NCI-H146 treated with DMSO at 0.1 percent for 48 hours (cell line): ENCODE data around the gene C2orf81.
"Not testable (repeated sequence)": the region's sequence is repeated elsewhere in the genome, so short reads cannot be mapped to it uniquely, and the experiment has no call there.

Source experiments
- DNase-seq: peaks from one replicate; lab custom pipeline; 2025; ENCODE audit not compliant: unreplicated experiment; lab: John Stamatoyannopoulos, UW

The C2orf81 gene

DNA sequence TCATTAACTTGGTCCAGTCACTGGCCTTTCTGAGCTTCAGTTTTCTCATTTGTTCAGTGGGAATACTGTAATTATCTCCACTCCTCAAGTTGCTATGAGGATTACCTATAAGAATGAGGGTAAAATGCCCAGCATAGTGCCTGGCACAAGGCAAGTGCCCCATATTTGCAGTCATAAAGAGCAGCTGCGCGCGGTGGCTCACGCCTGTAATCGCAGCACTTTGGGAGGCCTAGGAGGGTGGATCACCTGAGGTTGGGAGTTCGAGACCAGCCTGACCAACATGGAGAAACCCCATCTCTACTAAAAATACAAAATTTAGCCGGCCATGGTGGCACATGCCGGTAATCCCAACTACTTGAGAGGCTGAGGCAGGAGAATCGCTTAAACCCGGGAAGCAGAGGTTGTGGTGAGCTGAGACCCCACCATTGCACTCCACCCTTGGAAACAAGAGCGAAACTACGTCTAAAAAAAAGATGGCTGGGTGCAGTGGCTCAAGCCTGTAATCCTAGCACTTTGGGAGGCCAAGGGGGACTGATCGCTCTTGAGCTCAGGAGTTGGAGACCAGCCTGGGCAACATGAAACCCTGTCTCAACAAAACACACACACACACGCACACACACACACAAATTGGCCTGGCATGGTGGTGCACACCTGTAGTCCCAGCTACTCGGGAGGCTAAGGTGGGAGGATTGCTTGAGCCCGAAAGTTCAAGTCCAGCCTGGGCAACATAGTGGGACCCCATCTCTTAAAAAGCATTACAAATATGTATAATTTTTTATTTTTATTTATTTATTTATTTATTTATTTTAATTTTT is 21.3 kb upstream of the C2orf81 start:
- not testable (repeated sequence) for DNase-seq

DNA sequence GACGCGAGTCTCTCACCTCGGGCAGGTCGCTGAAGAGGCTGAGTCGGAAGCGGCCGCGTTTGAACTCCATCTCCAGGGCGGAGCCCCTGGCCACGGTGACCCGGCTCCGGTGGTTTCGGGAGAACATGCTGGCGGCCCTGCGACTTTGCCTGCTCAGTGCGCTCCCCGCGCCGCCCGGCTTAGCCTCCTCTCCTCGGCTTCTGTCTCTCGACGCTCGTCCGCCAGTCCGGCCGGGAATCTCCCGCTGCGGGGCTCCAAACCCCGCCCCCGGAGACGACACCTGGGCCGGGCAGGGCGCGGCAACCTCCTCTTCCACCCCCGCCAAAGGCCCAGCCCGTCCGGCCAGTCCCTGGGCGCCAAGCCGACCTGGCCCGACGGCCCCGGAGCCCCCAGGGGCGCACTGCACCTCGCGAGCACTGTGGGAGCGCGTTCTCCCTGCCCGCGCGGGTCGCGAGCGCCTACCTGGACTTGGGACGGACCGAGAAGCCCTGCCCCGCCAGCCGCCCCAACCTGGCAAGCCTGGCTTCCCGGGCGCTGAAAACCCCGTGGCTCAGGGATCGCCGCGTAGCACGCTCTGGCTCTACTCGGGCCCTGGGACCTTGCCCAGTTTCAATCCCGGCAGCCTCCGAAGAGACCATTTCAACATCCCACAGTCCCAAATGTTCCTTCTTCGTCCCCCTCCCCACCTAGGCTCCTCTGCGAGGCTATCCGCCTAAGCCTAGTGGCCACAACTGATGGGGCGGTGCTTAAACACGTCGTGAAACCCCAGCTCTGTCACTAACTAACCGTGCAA is 20.5 kb upstream of the C2orf81 start, which contains the start of gene RTKN:
Gene RTKN, minus strand, starts transcription at position 248 of the 793 bp plus-strand sequence. Its CDS starts 121 bp downstream, at position 127.
- DNase-seq = no peak

DNA sequence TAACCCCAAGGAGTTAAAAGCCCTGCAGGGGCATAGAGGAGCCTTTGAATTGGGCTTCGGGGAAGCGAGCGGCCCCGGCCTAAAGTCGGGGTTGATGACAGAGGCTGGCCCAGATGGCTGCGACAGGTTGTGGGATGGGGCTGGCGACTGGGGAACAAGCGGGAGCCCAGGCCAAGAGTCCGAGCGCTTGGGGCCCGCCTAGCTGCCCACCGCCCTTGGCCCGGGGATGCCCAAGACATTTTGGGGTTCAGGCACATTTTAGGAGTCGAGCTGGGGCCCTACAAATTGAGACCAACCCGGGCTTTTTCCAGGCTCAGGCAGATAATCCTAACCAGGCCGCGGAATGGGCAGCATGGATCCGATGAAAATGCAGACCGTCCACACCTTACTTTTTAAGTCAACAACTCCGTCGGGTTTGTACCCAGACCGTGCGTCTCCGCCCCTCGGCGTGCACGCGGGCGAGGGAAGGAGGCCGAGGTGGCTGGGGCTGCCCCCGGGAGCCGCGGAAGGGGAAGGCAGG is 19.8 kb upstream of the C2orf81 start:
- no peak for DNase-seq

DNA sequence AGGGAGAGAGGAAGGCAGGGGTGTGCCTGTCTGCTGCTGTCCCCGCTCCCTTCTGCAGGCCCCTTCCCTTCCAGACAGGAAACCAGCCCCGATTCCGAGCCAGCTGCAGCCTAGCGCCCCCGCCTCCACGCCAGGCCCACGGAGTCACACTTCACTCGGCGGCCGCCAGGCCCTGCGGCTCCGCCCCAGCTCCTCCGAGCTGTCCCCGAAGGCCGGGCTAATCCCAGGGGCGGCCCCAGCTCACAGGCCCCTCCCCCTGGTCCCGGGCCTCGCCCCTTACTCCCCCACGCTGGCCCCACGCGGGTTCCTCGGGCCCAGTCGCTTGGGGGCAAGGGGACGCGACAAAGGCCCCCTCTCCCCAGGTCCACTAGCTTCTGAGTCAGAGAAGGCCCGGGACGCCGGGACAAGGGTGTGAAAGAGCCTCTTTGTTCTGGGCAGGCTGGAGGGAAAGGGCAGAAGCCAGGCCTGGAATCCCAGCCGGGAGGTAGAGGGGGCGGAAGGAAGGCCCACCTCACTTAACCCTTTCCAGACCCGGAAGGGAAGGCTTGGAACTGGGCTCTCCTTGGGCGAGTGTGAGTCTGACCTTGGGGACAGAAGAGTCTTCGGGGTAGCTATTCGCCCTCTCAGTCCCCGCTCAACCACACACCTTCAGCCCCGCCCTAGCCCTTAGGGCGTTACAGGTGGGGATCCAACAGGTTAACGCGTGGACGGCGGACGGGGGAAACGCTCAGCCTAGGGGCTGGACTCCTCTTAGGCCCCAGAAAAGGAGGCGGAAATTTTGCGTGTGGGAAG is 19.2 kb upstream of the C2orf81 start:
- peak; percentile 63 for DNase-seq

DNA sequence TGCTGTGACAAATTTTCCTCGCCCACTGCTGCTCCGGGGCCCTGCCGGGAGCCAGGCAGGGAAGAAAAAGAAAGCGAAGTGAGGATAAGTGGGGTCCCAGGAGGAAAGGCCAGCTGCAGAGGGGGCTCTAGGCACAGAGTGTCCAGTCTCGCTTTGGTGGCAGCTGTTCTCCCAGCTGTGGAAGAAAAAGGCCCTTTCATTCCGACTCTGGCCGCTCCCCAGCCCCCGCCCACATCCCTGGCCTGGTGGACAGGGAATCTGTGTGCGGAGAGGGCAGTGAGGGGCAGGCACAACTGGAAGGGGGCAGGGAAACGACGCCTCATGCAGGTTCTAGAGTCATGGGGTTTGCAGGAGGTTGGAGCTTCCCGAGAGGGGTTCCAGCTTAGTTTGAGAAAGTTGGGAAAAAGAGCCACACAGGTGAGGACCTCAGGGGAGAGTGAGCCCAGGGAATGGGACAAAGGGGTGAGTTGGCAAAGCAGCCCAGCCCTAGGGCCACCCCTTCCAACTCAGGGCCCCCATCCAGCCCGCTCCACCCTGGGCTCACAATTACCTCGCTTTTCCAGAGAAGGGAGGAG is 18.5 kb upstream of the C2orf81 start:
- no peak for DNase-seq

DNA sequence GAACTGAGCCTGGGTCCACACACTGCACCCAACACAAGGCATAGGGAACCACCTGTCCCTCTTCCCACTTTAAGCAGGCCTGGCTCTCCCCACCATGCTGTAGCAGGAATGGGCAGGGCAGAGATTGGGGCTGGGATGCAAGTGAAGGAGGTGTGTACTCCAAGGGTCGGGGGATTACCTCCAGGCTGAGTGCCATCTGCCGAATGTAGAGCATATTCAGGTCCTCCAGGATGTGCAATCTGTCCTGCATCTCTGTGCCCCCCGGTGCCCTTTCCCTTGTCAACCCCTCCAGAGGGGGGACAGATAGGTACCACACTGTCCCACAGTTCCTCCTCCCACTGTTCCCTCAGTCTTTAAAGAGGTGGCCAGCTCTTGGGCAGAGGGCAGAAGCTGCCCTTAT is 18.0 kb upstream of the C2orf81 start:
- DNase-seq = no peak

DNA sequence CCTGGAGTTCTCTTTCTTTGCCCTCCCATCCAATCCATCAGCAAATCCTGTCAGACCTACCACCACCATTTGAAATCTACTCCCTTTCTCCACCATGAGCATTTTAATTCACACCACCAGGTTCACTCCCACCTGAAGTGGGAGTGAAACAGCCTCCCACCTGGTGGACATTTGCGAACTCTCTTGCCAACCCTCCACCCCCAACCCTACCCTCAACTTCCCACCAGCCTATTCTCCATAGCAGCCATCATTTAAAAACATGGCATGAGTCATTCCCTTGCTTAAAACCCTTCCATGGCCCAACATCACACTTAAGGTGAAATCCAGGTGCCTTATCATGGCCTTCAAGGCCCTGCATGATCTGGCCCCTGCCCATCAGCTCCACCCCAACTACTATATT is 16.8 kb upstream of the C2orf81 start:
- DNase-seq = no peak

DNA sequence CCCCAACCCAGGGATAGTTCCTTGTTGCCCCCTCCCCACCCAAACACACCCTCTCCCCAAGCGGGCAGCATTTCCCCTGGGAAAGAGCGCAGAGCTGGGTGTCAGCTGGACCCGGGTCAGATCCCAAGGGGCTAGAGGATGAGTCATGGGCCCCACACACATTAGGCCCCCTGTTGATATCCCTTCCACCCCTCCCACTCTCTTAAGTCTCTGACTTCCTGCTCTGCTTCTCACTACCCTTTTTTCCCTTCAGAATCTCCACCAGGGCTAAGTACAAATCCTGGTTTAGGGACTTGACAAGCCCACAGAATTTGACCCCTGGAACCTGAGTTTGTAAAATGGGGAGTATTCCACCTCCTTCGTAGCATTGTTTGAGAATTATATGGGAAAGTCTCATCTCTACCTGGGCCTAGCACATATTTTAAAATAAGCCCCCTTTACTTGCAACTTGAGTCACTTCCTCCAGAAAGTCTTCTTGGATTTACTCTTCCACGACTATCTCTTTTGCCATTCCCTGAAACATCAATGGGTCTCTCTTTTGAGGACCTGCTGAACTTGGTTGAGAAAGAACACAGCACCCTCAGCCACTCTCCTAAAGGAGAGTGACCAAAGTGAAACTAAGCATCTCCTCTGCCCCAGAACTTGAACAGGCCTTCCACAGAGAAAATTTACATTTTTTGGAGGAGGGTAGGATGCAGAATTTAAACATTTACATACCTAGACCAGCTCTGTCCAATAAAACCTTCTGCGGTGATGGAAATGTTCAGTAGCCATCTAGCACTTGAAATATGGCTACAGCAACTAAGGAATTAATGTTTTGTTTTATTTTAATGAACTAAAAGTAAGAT is 15.7 kb upstream of the C2orf81 start:
- DNase-seq = no peak

DNA sequence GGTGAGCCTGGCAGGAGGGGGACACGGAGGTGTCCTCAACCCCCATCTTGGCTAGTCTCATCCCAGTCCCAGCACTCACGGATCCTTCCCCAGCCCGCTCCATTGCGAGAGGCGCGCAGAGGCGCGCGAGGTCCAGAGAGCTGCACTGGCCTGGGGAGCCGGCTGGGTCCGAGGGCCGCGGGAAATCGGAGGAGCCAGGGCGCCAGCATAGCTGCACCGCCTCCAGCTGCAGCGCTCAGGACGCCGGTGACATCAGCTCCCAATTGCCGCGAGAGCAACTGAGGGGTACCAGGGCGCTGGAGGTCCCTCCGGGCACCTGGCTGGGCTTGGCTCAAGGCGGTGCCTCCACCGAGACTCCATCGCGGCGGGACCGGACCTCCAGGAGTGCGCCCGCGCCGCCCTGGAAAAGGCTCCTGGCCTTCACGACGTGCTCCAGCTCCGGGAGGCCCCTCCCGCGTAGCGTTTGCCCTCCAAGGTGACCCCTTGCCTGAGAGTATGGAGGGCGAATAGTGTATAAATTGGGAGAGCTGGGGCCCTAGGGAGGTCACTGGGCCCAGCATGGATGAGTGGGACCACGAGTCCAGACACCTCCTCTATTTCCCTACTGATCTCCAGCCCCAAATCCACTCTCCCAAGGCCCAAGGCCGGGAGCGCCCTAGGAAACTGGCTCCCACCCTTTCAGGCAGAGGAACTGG is 14.8 kb upstream of the C2orf81 start:
- no peak for DNase-seq

DNA sequence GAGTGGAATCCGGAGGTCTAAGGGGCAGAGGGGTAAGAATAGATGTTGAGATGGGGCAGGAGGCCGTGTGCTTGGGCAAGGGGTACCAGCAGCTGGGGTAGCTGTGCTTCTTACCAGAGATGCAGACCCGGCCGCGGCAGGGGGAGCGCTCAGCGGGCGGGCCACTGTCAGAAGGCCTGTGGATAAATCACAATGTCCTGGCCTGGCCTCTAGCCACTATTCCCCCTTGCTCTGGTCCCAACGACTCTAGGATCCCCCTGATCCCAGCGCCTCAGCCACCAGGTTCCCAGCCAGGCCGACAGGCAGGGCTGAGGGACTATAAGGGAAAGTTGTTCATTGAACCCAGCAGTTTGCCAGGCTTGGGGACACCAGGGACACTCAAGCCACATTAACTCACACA is 9.1 kb upstream of the C2orf81 start:
- no peak for DNase-seq

DNA sequence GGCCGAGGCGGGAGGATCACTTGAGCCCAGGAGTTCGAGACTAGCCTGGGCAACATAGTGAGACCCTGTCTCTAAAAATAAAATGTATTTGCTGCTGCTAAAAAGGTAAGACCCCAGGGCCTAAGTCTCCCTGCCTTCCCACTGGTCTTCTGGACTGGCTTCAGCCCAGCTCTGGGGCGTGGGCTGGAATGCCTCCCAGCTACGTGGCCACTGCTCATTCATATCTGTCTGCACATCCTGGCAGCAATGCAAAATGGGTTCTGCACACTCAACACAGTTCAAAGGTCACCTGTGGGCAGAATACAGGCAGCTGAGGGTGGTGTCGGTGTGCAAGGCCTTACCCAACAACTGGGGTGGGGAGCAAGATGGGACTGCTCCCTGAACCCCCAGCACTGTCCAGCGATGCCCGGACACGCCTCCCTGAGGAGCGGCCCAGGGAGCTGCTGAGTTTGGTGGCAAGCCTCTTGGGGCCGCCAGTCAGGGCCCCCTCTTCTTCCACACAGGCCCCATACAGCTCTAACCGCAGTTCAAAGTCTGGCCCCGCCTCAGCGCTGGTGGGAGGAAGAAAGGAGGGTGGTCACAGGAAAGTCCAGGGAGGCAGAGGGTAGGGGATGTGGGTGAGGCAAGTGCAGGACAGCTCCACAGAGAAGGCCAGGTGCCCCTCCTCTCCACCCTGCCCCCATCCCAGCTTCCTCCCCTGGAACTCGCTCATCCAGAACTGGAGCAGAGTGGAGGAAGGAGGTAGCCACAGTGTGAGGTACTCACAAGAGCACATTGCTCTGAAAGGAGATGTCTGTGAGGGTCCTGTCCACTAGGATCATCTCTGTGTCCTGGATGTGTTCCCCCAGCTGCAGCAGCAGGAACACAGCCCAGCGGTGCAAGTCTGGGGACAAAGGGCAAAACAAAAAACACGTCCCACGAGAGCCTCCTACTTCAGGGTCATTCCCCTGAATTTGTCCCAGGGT is 8.3 kb upstream of the C2orf81 start:
- no peak for DNase-seq

DNA sequence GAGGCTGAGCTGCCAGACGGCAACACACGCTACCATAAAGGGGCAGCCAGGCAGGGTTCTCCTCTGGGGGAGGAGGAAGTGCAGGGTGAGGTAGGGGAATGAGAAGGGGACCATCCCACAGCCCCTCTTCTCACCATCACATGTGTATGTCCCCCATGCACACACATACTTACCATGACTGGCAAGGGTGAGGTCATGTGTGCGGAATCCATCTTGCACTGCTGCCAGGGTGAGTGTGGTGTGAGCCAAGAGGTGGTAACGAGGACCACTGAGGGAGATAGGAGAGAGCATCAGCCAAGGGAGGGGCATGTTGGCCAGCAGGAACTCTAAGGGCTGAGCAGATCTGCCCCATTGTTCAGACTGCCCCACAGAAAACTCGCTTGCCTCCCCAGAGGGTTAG is 7.3 kb upstream of the C2orf81 start:
- no peak for DNase-seq

DNA sequence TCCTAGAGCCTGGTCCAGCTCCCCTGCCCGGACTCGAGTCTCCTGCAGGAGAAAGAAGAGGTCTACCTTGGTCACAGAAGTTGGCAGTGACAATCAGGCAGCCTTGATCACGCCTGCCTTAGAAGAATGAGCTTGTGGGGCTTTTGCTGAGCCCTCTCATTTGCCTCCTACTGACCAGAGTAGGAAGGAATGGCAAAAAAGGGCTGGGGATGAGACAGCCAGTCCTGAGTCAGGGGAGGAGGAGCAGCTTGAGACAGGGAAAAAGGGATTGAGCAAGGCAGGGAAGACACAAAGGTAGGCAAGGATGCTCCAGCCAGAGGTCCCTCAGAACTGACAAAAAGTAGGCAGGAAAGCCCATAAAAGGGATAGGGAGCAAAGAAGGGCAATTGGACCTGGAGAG is 6.1 kb upstream of the C2orf81 start:
- DNase-seq = no peak

DNA sequence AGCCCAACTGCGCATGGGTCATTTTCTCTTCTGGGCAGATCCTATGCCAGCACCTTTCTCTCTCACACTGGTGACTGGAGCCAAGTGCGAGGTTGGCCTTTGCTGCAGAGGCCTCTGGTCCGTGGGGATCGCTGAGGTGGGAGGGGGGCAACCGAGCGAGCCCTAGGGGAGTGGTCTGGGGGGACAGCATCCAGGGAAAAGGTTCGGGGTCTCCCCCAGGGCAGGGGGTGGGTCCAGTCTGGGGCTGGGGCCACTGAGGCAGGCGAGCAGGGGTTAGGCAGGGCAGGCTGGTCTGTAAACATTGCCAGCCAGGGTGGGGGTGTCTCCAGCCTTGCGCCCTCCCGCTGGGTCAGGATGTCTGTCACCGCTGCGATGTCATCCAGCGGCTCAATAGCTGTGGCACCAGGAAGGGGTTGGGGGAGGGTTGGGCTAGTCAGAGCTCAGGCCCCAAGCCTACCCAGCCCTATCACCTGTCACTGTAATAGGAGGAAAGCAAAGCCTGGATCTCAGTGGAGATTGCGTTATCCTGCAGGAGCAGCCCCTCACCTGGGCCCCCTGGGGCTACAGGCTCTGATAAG is 4.9 kb upstream of the C2orf81 start:
- DNase-seq = no peak

DNA sequence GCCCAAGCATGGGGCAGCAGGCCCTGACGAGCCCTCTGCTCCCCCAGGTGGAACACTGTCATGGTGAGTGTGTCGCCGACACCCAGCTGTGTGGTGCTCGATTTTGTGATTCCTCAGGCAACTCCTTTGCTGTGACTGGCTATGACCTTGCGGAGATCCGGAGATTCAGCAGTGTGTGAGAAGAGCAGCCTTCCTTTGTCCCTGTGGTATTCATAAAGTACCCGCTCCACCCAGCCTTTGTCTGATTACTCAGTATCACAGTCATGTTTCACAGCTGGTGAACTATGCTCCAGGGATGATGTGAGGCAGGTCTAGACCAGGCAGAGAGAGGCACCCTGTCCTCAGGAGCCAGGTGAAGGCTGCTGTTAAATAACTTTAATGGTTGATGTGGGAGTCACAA is 4.1 kb upstream of the C2orf81 start:
- DNase-seq = no peak

DNA sequence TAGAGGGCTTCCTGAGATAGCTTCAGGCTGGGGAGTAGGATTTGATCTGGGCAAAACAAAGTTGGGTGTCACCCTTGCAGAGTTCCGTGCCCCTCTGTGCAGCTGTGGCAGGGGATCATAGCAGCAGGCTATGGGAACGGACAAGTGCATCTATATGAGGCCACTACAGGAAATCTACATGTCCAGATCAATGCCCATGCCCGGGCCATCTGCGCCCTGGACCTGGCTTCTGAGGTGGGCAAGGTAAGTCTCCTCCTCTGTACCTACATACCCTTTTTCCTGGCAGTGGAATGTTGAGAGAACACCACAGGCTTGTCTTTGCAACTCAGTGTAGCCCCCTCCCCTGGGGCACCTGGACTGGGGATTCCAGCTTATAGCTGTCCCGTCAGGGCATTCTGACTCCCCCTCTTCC is 3.6 kb upstream of the C2orf81 start:
- no peak for DNase-seq

DNA sequence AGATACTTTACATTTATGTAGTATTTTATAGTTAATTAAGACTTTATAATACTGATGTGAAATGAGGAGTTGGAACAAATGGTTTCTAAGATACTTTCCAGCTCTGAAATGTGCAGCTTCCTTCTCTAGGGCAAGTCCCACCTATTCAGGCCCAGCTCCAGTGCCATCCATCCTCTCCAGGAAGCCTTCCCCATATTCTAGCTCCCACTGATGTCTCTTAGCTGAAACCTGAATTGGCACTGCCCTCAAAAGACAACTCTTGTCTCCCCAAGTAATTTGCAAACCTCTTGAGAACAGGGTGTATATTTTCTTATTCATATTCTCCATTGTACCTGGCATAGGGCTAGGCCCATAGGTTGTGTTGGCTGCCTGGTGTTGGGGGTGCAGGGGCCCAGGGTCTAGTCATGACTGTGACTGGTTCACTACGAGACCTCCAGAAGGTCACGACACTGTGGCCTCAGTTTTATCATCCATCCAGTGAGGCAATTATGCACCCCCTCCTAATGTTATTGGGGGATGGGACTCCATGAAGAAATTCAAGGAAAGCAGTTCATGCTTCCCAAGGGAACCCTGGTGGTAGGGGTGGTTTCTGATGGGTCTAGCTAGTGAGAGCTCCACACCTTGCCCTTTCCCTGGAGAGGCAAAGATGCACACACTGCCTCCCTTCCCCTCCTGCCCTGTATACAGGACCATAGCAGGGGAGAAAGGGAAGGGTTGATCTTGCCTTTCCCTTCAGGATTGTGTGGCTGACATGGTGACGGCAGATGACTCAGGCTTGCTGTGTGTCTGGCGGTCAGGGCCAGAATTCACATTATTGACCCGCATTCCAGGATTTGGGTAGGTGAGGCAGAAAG is 2.9 kb upstream of the C2orf81 start:
- DNase-seq = no peak
